GM12865 (cell line): ENCODE data around the gene KRT14.
"Not testable (repeated sequence)": the region's sequence is repeated elsewhere in the genome, so short reads cannot be mapped to it uniquely, and the experiment has no call there.

Experiments
- DNase-seq: peaks from one replicate; pipeline ENCODE4 v3.0.0; 2010; ENCODE audit warnings: low read depth
- H3K4me3 ChIP-seq: 2 replicates; pipeline ENCODE4 v1.5.1; 2011; ENCODE audit warnings: mild to moderate bottlenecking, low read depth, low read length, control low read depth
- CTCF ChIP-seq: IDR thresholded peaks from 2 replicates; pipeline ENCODE4 v1.5.1; 2011; ENCODE audit warnings: low read length, control low read depth, low read depth, inconsistent platforms; ENCODE audit not compliant: insufficient read depth; ENCODE audit errors: missing control alignments

The KRT14 gene

DNA sequence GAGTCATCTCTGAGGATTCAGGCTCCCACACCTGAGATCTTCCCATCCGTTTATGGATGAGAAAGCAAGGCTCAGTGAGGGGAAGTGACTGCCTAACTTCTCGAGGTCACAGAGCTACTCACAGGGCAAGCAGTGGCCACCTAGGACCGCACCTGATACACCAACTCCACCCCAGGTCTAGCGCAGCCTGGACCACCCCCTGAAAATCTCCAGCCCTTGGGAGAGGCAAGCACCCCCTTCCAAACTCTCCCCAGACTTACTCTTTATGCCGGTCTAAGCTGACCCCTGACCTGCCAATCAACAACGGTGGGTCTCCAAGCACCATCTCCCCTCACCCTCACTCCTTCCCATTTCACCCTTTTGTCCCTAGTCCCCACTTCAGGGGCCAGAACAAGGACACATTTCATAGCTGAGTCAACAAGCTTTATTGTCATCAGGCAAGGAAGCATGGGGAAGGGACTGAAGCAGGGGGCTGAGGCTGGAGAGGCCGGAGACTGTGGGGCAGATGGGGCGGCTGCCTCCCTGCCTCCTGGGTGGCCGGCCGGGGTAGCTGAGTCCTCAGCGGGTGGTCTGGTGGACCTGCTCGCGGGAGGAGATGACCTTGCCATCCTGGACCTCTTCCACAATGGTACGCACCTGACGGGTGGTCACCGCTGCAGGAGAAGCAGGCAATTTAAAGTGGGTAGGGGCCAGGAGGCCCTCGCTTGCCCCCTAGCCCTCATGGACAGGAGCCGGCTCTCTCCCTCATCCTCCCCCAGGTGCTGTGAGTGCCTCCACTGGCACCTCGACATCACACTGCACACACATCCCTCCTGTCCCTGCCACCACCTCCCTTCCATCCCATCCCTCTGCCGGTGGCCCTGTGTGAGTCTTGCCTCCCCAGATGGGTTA lies 32.6 kb upstream of the KRT14 start:
- H3K4me3 ChIP-seq, result no peak overlapping the region
- DNase-seq, result no peak
- TF ChIP-seq CTCF, result no peak

- no peak overlapping the region for H3K4me3 ChIP-seq
- TF ChIP-seq CTCF, result no peak
- no peak for DNase-seq
Measured at GRCh38 chr17:41618341-41619035, 31.8 kb upstream of the KRT14 start.

- no peak for DNase-seq
- no peak overlapping the region for H3K4me3 ChIP-seq
- no peak for TF ChIP-seq CTCF
Measured at GRCh38 chr17:41617698-41618097, 31.0 kb upstream of the KRT14 start.

DNA sequence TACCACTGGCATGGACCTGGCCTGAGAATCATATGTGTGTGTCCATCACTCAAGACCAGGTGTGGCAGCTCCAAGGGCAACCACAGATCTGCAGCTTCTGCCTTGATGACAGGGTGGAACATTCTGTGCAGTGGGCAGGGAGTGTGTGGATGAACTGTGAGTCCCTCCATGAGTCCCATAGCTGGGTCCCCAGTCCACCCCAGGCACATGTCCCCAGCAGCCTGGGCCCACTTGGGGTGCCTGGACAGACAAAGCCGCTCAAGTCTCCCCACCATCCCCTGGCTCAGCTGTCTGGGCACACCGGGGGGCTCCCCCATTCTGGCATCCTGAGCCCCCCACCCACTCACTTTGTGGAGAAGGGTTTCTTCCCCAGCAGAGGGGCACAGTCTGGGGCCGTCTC lies 30.4 kb upstream of the KRT14 start:
- no peak for DNase-seq
- H3K4me3 ChIP-seq, result no peak overlapping the region
- TF ChIP-seq CTCF, result no peak

DNA sequence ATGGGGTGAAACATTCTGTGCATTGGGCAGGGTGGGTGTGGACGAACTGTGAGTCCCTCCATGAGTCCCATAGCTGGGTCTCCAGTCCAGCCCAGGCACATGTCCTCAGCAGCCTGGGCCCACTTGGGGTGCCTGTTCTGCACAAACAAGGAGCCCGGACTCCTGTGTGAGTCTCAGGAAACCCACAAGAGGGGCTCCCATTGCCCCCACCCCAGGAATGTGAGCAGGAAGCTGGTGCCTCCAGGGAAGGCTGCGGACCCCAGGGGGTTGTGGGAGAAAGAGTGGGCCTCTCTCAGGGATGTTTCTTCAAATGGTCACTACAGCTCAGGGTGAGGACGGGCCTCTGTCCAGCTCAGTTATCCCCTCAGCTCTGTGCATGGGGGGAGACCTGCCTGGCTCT lies 29.8 kb upstream of the KRT14 start:
- H3K4me3 ChIP-seq, DNase-seq: not testable (repeated sequence)

GRCh38 chr17:41615454-41615853 lies 28.8 kb upstream of the KRT14 start:
- no peak for DNase-seq
- TF ChIP-seq CTCF, result no peak
- no peak overlapping the region for H3K4me3 ChIP-seq

GRCh38 chr17:41614767-41615166 lies 28.1 kb upstream of the KRT14 start:
- not testable (repeated sequence) for DNase-seq, H3K4me3 ChIP-seq

- no peak for TF ChIP-seq CTCF
- no peak overlapping the region for H3K4me3 ChIP-seq
- DNase-seq, result no peak
Measured at GRCh38 chr17:41614098-41614497, 27.4 kb upstream of the KRT14 start.
